H1 (cell line): Measurements from ENCODE around the gene SIRT7. TPM values are rescaled to one million over a fixed set of nuclear protein-coding genes. Genes with fewer than 3 reads are reported as not detected.

Experiments
- CBX5 ChIP-seq: fragments of 300-800, 300-1000 bp; sonication (generic); IDR thresholded peaks from 2 replicates; pipeline ENCODE4 v1.7.1; 2016; ENCODE audit warnings: antibody characterized with exemption, low read length, low read depth
- FOSL1 ChIP-seq: IDR thresholded peaks from 2 replicates; pipeline ENCODE4 v1.6.1; 2011; ENCODE audit warnings: mild to moderate bottlenecking, low read depth, low read length, moderate library complexity; ENCODE audit not compliant: insufficient read depth
- KDM1A ChIP-seq: fragments of 200-600, 300-600 bp; sonication (generic); IDR thresholded peaks from 2 replicates; pipeline ENCODE4 v1.7.1; 2016; ENCODE audit warnings: mild to moderate bottlenecking, low read length, borderline replicate concordance
- NRF1 ChIP-seq: IDR thresholded peaks from 2 replicates; pipeline ENCODE4 v1.6.1; 2011; ENCODE audit warnings: mild to moderate bottlenecking, low read depth, low read length, improper control_type of control experiment
- RNF2 ChIP-seq: fragments of 200-900, 300-1000 bp; sonication (generic); IDR thresholded peaks from 2 replicates; pipeline ENCODE4 v1.7.1; 2016; ENCODE audit warnings: borderline replicate concordance, low read depth, mild to moderate bottlenecking, antibody characterized with exemption, low read length; ENCODE audit not compliant: poor library complexity, severe bottlenecking; ENCODE audit errors: missing control alignments
- SAP30 ChIP-seq: fragments of 300-600 bp; sonication (generic); IDR thresholded peaks from 2 replicates; pipeline ENCODE4 v1.7.1; 2012; ENCODE audit warnings: low read length, moderate library complexity, mild to moderate bottlenecking, inconsistent platforms; ENCODE audit not compliant: insufficient read depth, insufficient replicate concordance
- polyA plus RNA-seq, 7 experiments: library from polyadenylated mRNA; depleted of rRNA in 3 of 7; stranded (reverse) in 5 of 7; unstranded in 2 of 7; fragments of >200 nt in 5 of 7; fragments of 200-250 nt in 2 of 7; gene quantifications; 1 replicate in 5 of 7; 2 replicates in 1 of 7; 4 replicates in 1 of 7; pipeline versions ENCODE4 v1.2.1 to v1.2.3, GENCODE V29; 2011 to 2013; ENCODE audit warnings: missing spikeins in 2 of 7, mixed read lengths in 2 of 7
- total RNA-seq: library from RNA; stranded (reverse); fragmentation: NEBNext Ultra II Directional; extraction: Animal tissue kit (Norgen Biotek cat#: 25700); gene quantifications from 2 replicates; pipeline ENCODE4 v1.2.1, GENCODE V29; 2021
- TF ChIP-seq, protein P1 (sequence below): IDR thresholded peaks from 2 replicates; pipeline ENCODE4 v1.6.1; 2012; ENCODE audit warnings: inconsistent platforms

Gene SIRT7
- total and polyA plus RNA-seq, 2 of the 8 experiments (the other 6 are each of a cell fraction or from before 2014, with no cell fraction given), result 5.8 to 16.6 TPM

DNA sequence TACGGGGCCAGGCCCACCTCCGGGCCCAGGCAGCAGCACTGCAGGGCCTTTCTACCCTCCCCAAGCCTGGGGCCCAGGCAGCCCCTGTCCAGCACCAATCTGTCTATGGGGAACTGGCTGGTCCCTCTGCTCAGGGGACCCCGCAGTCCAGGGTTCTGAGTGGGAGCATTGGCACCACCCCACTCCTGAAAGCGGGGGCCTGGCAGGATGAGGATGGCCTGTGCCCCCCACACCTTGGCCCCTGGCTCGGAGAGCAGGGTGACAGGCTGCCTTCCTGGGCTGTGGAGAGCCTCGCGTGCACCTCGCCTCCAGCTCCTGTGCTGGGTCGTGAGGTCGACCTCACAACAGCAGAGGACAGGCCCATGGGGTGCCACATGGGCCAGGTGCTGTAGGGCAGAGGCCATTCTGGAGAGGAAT lies 14.6 kb downstream of the SIRT7 start (continued):
- TF ChIP-seq NRF1 (no peak), FOSL1 (no peak), KDM1A (no peak), CBX5 (no peak), RNF2 (no peak), SAP30 (no peak)
- TF ChIP-seq, protein P1, sequence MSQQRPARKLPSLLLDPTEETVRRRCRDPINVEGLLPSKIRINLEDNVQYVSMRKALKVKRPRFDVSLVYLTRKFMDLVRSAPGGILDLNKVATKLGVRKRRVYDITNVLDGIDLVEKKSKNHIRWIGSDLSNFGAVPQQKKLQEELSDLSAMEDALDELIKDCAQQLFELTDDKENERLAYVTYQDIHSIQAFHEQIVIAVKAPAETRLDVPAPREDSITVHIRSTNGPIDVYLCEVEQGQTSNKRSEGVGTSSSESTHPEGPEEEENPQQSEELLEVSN, result no peak
